AG04450 (cell line): ENCODE data around the gene TRMT1. TPM values are rescaled to one million over a fixed set of nuclear protein-coding genes. Genes with fewer than 3 reads are reported as not detected.

ENCODE experiments used
- CTCF ChIA-PET: fragments of 300-600, 350-600 bp; formaldehyde crosslinking; extraction: SDS; loops from one replicate; lab custom pipeline; 2022; ENCODE audit warnings: antibody characterized with exemption, inconsistent platforms; lab: Charles Lee
- POLR2A ChIA-PET: fragments of 350-600 bp; formaldehyde crosslinking; extraction: SDS; loops from one replicate; lab custom pipeline; 2021; ENCODE audit warnings: antibody characterized with exemption, inconsistent platforms; lab: Yijun Ruan, JAX
- DNase-seq: peaks from one replicate; pipeline ENCODE4 v3.0.0-alpha.2; 2011; ENCODE audit warnings: low read depth, low spot score
- H3K27ac ChIP-seq: one replicate; pipeline ENCODE4 v1.5.1; 2012; ENCODE audit warnings: low read depth, low read length, control low read depth
- H3K27me3 ChIP-seq: one replicate; pipeline ENCODE4 v1.6.0; 2012; ENCODE audit warnings: low read length; ENCODE audit not compliant: control insufficient read depth, insufficient read depth
- H3K4me3 ChIP-seq: 2 replicates; pipeline ENCODE4 v1.5.1; 2011; ENCODE audit warnings: mild to moderate bottlenecking, low read depth, low read length, control low read depth
- H3K9me3 ChIP-seq: 2 replicates; pipeline ENCODE4 v1.5.1; 2012; ENCODE audit warnings: low read length; ENCODE audit not compliant: control insufficient read depth, insufficient read depth
- CTCF ChIP-seq: IDR thresholded peaks from 2 replicates; pipeline ENCODE4 v1.5.1; 2011; ENCODE audit warnings: low read depth, low read length, control low read depth, inconsistent platforms
- polyA plus RNA-seq: library from polyadenylated mRNA; depleted of rRNA; stranded (reverse); fragments of >200 nt; gene quantifications from 2 replicates; pipeline ENCODE4 v1.2.3, GENCODE V29; 2011

Gene TRMT1
- polyA plus RNA-seq, 1 experiment = 17.3 TPM

GRCh38 chr19:13122980-13123957 is 6.7 kb upstream of the TRMT1 start:
- no peak for TF ChIP-seq CTCF
- Histone ChIP-seq H3K27ac (no peak overlapping the region), H3K4me3 (no peak overlapping the region), H3K27me3 (no peaks in the 10 kb centered on the region), H3K9me3 (no peaks in the 10 kb centered on the region)
- DNase-seq = no peak
- CTCF ChIA-PET = interaction anchor here (1.0 to 1.7 kb wide), 2 partner anchors 29 to 158 kb away, joined by 3 to 5 read pairs; no protein-coding TSS in a partner anchor
- POLR2A ChIA-PET = no interaction called here

GRCh38 chr19:13122275-13122878 is 5.8 kb upstream of the TRMT1 start:
- no peak overlapping the region for H3K27ac ChIP-seq
- no peaks in the 10 kb centered on the region for H3K27me3 ChIP-seq
- no peak overlapping the region for H3K4me3 ChIP-seq
- H3K9me3 ChIP-seq = no peaks in the 10 kb centered on the region
- ChIA-PET CTCF (interaction anchor here (1.0 kb wide), 1 partner anchor 28 kb away, joined by 3 read pairs; no protein-coding TSS in a partner anchor), POLR2A (no interaction called here)
- DNase-seq = no peak
- TF ChIP-seq CTCF = no peak

- Histone ChIP-seq H3K9me3 (no peaks in the 10 kb centered on the region), H3K27me3 (no peaks in the 10 kb centered on the region), H3K4me3 (no peak overlapping the region), H3K27ac (no peak overlapping the region)
- TF ChIP-seq CTCF = no peak
- DNase-seq = no peak
- ChIA-PET POLR2A (interaction anchor here (0.6 to 4.3 kb wide), 3 partner anchors 10 to 85 kb away, joined by 3 to 16 read pairs (median 5); partner anchors contain the start of genes IER2 and STX10), CTCF (interaction anchor here (1.0 kb wide), 2 partner anchors 21 to 156 kb away, joined by 3 to 8 read pairs; no protein-coding TSS in a partner anchor)
Observed at GRCh38 chr19:13121551-13122274, 5.2 kb upstream of the TRMT1 start.

- Histone ChIP-seq H3K27ac (peak overlapping the region; percentile 65), H3K4me3 (peak overlapping the region; percentile 32), H3K9me3 (peaks cover 4% of the 10 kb centered on the region; the same call in 1 of the 2 replicates), H3K27me3 (no peaks in the 10 kb centered on the region)
- TF ChIP-seq CTCF = no peak
- DNase-seq = no peak
- ChIA-PET CTCF (interaction anchor here (1.0 to 1.4 kb wide), 4 partner anchors 20 to 155 kb away, joined by 3 to 8 read pairs (median 4); partner anchors contain the start of genes IER2 and STX10), POLR2A (interaction anchor here (0.6 to 4.3 kb wide), 4 partner anchors 11 to 86 kb away, joined by 3 to 16 read pairs (median 4); partner anchors contain the start of genes IER2 and STX10)
Observed at GRCh38 chr19:13120817-13121216, 4.3 kb upstream of the TRMT1 start.
